GM10266 (cell line): ENCODE measurements around the gene RANBP9.

Source experiments
- DNase-seq: peaks from one replicate; pipeline ENCODE4 v3.0.0; 2012; ENCODE audit errors: extremely low spot score
- CTCF ChIP-seq: IDR thresholded peaks from 2 replicates; pipeline ENCODE4 v1.5.1; 2012; ENCODE audit warnings: mild to moderate bottlenecking, low read depth; ENCODE audit not compliant: control insufficient read depth, insufficient read depth; ENCODE audit errors: missing control alignments

The RANBP9 gene

GRCh38 chr6:13711733-13712598 lies at the start of gene RANBP9:
RANBP9 (minus strand) TSS chr6:13711835; CDS start chr6:13711505, 330 bp downstream.
- no peak for TF ChIP-seq CTCF
- DNase-seq: peak; percentile 94

DNA sequence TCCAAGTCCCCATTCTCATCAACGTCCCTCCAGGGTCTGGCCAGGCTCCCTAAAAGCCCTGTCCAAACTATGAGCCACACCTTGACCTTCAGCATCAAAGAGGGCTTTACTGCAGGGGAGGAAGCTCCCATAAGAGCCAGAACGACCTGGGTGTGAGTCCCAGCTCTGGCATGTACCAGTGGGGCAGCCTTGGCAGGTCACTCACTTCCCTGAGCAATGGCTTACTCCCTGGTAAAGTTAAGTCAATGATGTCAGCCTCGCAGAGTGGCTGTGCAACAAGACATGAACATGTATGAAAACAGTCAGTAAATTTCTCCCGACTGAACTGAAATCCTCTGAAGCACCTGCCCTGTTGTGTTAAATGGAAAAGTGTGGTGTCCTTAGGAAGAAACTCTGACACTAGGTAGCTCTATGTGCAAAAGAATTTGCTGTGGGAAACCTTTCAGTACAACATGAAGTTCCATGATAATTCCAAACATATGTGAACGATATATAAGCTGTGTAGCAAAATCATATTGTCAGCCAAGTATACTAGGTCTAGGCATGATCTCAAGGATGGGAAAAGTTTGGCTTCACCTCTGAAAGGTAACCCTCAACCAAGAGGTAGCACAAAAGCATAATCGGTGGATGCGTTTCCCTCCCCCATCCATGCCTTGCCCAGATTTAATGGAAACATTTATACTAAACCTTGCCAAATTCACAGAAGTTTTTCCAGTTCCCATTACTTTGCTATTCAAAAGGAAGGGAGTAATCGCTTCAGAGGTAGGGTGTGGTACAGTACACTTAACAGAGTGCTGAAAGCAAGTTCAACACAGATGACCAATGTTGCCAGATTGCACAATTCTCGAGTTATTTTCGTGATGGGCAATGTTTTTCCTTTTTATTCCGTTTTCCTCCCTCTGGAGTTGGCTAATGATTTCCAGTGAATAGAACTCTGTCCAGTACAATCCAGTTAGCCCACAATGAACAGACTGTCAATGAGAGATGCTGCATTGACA lies 49.0 kb upstream of the RANBP9 start:
- TF ChIP-seq CTCF: no peak
- DNase-seq: no peak

DNA sequence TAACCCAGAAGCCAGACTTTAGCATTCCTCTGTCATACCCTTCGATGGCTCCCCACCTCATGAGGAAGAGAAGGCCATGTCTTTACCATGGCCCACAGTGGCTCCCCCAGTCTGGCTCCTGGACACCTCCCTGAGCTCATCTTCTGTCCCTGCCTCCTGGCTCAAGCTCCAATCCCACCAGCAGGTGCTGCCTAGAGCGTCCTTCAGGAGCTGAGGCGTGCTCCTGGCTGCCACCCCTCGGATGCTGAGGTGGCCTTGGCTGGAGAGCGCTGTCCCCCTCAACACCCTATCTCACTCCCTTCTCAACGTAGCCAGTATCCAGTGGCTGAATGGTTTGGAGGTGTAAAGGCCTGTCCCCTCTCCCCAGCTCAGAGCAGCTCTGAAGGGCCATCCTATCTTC lies 47.4 kb upstream of the RANBP9 start:
- no peak for TF ChIP-seq CTCF
- no peak for DNase-seq

GRCh38 chr6:13754644-13755043 lies 43.0 kb upstream of the RANBP9 start:
- no peak for TF ChIP-seq CTCF

GRCh38 chr6:13743736-13744127 lies 32.1 kb upstream of the RANBP9 start:
- DNase-seq: no peak
- no peak for TF ChIP-seq CTCF

More at GRCh38 chr6:13754644-13755043, 43.0 kb upstream of the RANBP9 start:
- DNase-seq: no peak

- no peak for DNase-seq
- TF ChIP-seq CTCF: no peak
These were observed 31.5 kb upstream of the RANBP9 start for GRCh38 chr6:13742961-13743735.
